Measurements from ENCODE around the gene FOXL3. TPM values are rescaled to one million over a fixed set of nuclear protein-coding genes. Genes with fewer than 3 reads are reported as not detected.

FOXL3 gene
- total RNA-seq, 1 experiment from 2014 or later = not detected

- POLR2A ChIA-PET (ENCODE audit: low non-redundant PET) = no interaction called here
Observed at GRCh38 chr7:276230-276835, 13.6 kb upstream of the FOXL3 start.

GRCh38 chr7:277228-277627 lies 12.7 kb upstream of the FOXL3 start:
- CTCF ChIA-PET = no interaction called here
- no TSS peak for BruUV-seq (replicated peaks)

More at GRCh38 chr7:276230-276835, 13.6 kb upstream of the FOXL3 start:
- Histone ChIP-seq H3K36me3 (ENCODE audit: insufficient read depth, low read length, poor library complexity, severe bottlenecking) (no peaks in the 10 kb centered on the region), H3K27me3 (replicated peaks; ENCODE audit: insufficient read depth, low read depth, low read length, poor library complexity) (peaks cover 8% of the 10 kb centered on the region), H3K9me3 (ENCODE audit: low read depth, low read length, poor library complexity, severe bottlenecking) (peaks cover 26% of the 10 kb centered on the region), H3K27ac (ENCODE audit: low read depth, low read length, poor library complexity, severe bottlenecking) (no peak overlapping the region), H3K4me3 (ENCODE audit: low read depth, low read length, poor library complexity, severe bottlenecking) (no peak overlapping the region), H3K4me1 (ENCODE audit: insufficient read depth, low read length, poor library complexity, severe bottlenecking) (no peaks in the 10 kb centered on the region)
- TF ChIP-seq EZH2 (IDR thresholded peaks at IDR 0.05; ENCODE audit: borderline replicate concordance, low read depth, low read length, poor library complexity, severe bottlenecking) (no peak), CTCF (conservative IDR thresholded peaks at IDR 0.05; ENCODE audit: low read depth, low read length) (no peak)
- no TSS peak for BruUV-seq (replicated peaks)
- CTCF ChIA-PET = no interaction called here
- intact Hi-C loops (cut with micrococcal nuclease; ENCODE audit: unreplicated experiment) = no loop called here
- no peak for DNase-seq (ENCODE audit: low spot score)

GRCh38 chr7:278081-278480 lies 11.9 kb upstream of the FOXL3 start:
- DNase-seq (ENCODE audit: low spot score) = no peak
- BruUV-seq (replicated peaks) = no TSS peak
- H3K27ac ChIP-seq (ENCODE audit: low read depth, low read length, poor library complexity, severe bottlenecking) = no peak overlapping the region
- no peaks in the 10 kb centered on the region for H3K4me1 ChIP-seq (ENCODE audit: insufficient read depth, low read length, poor library complexity, severe bottlenecking)
- POLR2A ChIA-PET (ENCODE audit: low non-redundant PET) = no interaction called here
- H3K9me3 ChIP-seq (ENCODE audit: low read depth, low read length, poor library complexity, severe bottlenecking) = peaks cover 22% of the 10 kb centered on the region
- TF ChIP-seq EZH2 (IDR thresholded peaks at IDR 0.05; ENCODE audit: borderline replicate concordance, low read depth, low read length, poor library complexity, severe bottlenecking) (no peak), CTCF (conservative IDR thresholded peaks at IDR 0.05; ENCODE audit: low read depth, low read length) (no peak)
- no peaks in the 10 kb centered on the region for H3K36me3 ChIP-seq (ENCODE audit: insufficient read depth, low read length, poor library complexity, severe bottlenecking)
- intact Hi-C loops (cut with micrococcal nuclease; ENCODE audit: unreplicated experiment) = no loop called here
- H3K4me3 ChIP-seq (ENCODE audit: low read depth, low read length, poor library complexity, severe bottlenecking) = no peak overlapping the region
- CTCF ChIA-PET = no interaction called here
- peaks cover 9% of the 10 kb centered on the region for H3K27me3 ChIP-seq (replicated peaks; ENCODE audit: insufficient read depth, low read depth, low read length, poor library complexity)

More at GRCh38 chr7:277228-277627, 12.7 kb upstream of the FOXL3 start:
- H3K9me3 ChIP-seq (ENCODE audit: low read depth, low read length, poor library complexity, severe bottlenecking) = peaks cover 26% of the 10 kb centered on the region
- H3K27me3 ChIP-seq (replicated peaks; ENCODE audit: insufficient read depth, low read depth, low read length, poor library complexity) = peaks cover 9% of the 10 kb centered on the region
- no peak for DNase-seq (ENCODE audit: low spot score)
- no peaks in the 10 kb centered on the region for H3K36me3 ChIP-seq (ENCODE audit: insufficient read depth, low read length, poor library complexity, severe bottlenecking)
- intact Hi-C loops (cut with micrococcal nuclease; ENCODE audit: unreplicated experiment) = no loop called here
- no peak overlapping the region for H3K4me3 ChIP-seq (ENCODE audit: low read depth, low read length, poor library complexity, severe bottlenecking)
- H3K4me1 ChIP-seq (ENCODE audit: insufficient read depth, low read length, poor library complexity, severe bottlenecking) = no peaks in the 10 kb centered on the region
- H3K27ac ChIP-seq (ENCODE audit: low read depth, low read length, poor library complexity, severe bottlenecking) = no peak overlapping the region
- TF ChIP-seq CTCF (conservative IDR thresholded peaks at IDR 0.05; ENCODE audit: low read depth, low read length) (no peak), EZH2 (IDR thresholded peaks at IDR 0.05; ENCODE audit: borderline replicate concordance, low read depth, low read length, poor library complexity, severe bottlenecking) (no peak)
- POLR2A ChIA-PET (ENCODE audit: low non-redundant PET) = no interaction called here

All from A673 (cell line).